Lung (tissue), 12 donors: Measurements from ENCODE around the gene VOPP1. TPM values are rescaled to one million over a fixed set of nuclear protein-coding genes. Genes with fewer than 3 reads are reported as not detected.

ENCODE experiments used
- ATAC-seq: fragments of 200-7000 bp; cut with Tn5 transposase; one replicate; pipeline ENCODE4 v1.9.1; 2020; ENCODE audit warnings: moderate number of reproducible peaks; ENCODE audit not compliant: insufficient read depth, low FRiP score
- DNase-seq, 3 donors: peaks; one replicate each; pipeline ENCODE4 v3.0.0-alpha.2; 2013 to 2017
- H3K27ac ChIP-seq, 2 donors: one replicate each; pipeline ENCODE4 v1.5.1; 2013; ENCODE audit warnings: mild to moderate bottlenecking in 2 of 2, moderate library complexity in 2 of 2, control low read depth in 1 of 2, inconsistent platforms in 1 of 2, low read depth in 1 of 2, low read length in 1 of 2
- H3K27me3 ChIP-seq, 3 donors: one replicate each; pipeline ENCODE4 v1.5.1; 2013; ENCODE audit warnings: low read length in 2 of 3; ENCODE audit not compliant: control insufficient read depth in 3 of 3, insufficient read depth in 3 of 3
- H3K36me3 ChIP-seq, 4 donors: one replicate each; pipeline ENCODE4 v1.5.1; 2013; ENCODE audit warnings: low read length in 4 of 4, mild to moderate bottlenecking in 1 of 4, moderate library complexity in 1 of 4; ENCODE audit not compliant: control insufficient read depth in 4 of 4, insufficient read depth in 4 of 4
- H3K4me1 ChIP-seq, 5 donors: one replicate each; pipeline ENCODE4 v1.5.1; 2013; ENCODE audit warnings: low read length in 5 of 5, mild to moderate bottlenecking in 2 of 5, moderate library complexity in 1 of 5; ENCODE audit not compliant: control insufficient read depth in 5 of 5, insufficient read depth in 5 of 5
- H3K4me3 ChIP-seq: one replicate; pipeline ENCODE4 v1.5.1; 2013; ENCODE audit warnings: mild to moderate bottlenecking, control low read depth, moderate library complexity
- H3K9ac ChIP-seq, 2 donors: one replicate each; pipeline ENCODE4 v1.5.1; 2013; ENCODE audit warnings: low read length in 2 of 2, control low read depth in 1 of 2; ENCODE audit not compliant: insufficient read depth in 1 of 2
- H3K9me3 ChIP-seq, 4 donors: one replicate each; pipeline ENCODE4 v1.5.1; 2013; ENCODE audit warnings: low read length in 3 of 4, mild to moderate bottlenecking in 1 of 4, moderate library complexity in 1 of 4; ENCODE audit not compliant: control insufficient read depth in 4 of 4, insufficient read depth in 3 of 4
- WGBS, 2 donors: extraction: QIAGEN DNeasy Blood & Tissue Kit; methylation state at CpG; one replicate each; pipeline ENCODE4 v1.1.7; 2013; 5-methylcytosine and 5-hydroxymethylcytosine counted together
- polyA plus RNA-seq, 2 donors: library from polyadenylated mRNA; stranded (reverse); fragments of 200-250 nt; gene quantifications; one replicate each; pipeline ENCODE4 v1.2.1, GENCODE V29; 2013
- total RNA-seq, 2 donors: library from RNA; depleted of rRNA in 1 of 2; stranded (reverse); fragments of >200 nt in 1 of 2; gene quantifications; one replicate each; pipeline ENCODE4 v1.2.1, GENCODE V29; 2014 to 2021
- TF ChIP-seq, protein P1 (sequence below): IDR thresholded peaks from 2 replicates; pipeline ENCODE4 v1.5.1; 2012; ENCODE audit warnings: mild to moderate bottlenecking; ENCODE audit errors: control extremely low read depth, extremely low read depth
- donor health status: control.
- donor health status: control.
- donor health status: Bipolar disorder and iron deficiency.
- donor health status: healthy.
- donor health status: DM: yes; HTN: yes; CAD: no.

Gene VOPP1
- total and polyA plus RNA-seq, 4 donors, result 25.8 to 64.0 (median 38.0) TPM

- DNase-seq, result peak; percentile 36 to 68 (median 43)
- no peaks in the 10 kb centered on the region for H3K36me3 ChIP-seq
- TF ChIP-seq, protein P1, sequence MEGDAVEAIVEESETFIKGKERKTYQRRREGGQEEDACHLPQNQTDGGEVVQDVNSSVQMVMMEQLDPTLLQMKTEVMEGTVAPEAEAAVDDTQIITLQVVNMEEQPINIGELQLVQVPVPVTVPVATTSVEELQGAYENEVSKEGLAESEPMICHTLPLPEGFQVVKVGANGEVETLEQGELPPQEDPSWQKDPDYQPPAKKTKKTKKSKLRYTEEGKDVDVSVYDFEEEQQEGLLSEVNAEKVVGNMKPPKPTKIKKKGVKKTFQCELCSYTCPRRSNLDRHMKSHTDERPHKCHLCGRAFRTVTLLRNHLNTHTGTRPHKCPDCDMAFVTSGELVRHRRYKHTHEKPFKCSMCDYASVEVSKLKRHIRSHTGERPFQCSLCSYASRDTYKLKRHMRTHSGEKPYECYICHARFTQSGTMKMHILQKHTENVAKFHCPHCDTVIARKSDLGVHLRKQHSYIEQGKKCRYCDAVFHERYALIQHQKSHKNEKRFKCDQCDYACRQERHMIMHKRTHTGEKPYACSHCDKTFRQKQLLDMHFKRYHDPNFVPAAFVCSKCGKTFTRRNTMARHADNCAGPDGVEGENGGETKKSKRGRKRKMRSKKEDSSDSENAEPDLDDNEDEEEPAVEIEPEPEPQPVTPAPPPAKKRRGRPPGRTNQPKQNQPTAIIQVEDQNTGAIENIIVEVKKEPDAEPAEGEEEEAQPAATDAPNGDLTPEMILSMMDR, result no peak
- no peaks in the 10 kb centered on the region for H3K27me3 ChIP-seq
- no peak overlapping the region for H3K9ac ChIP-seq
- H3K9me3 ChIP-seq, result peaks cover 0 to 2% (median 0%) of the 10 kb centered on the region in 4 donors
- peaks cover 0 to 26% (median 15%) of the 10 kb centered on the region in 5 donors for H3K4me1 ChIP-seq
- no peak overlapping the region for H3K4me3 ChIP-seq
- ATAC-seq, result no peak
- WGBS, 2 donors, result 36 to 51% methylated on average over 13 of the region's 13 CpGs
- H3K27ac ChIP-seq, result peak overlapping the region in 1 of 2 donors; percentile 55
These were observed 19.8 kb downstream of the VOPP1 start for GRCh38 chr7:55552320-55553023.

GRCh38 chr7:55550841-55551537 is 21.3 kb downstream of the VOPP1 start:
- Histone ChIP-seq H3K9me3 (peaks cover 0 to 2% (median 0%) of the 10 kb centered on the region in 4 donors), H3K4me1 (peaks cover 0 to 26% (median 21%) of the 10 kb centered on the region in 5 donors), H3K36me3 (no peaks in the 10 kb centered on the region), H3K4me3 (no peak overlapping the region), H3K9ac (no peak overlapping the region), H3K27ac (no peak overlapping the region), H3K27me3 (no peaks in the 10 kb centered on the region)
- 84 to 89% methylated on average over 11 of the region's 11 CpGs for WGBS, 2 donors
- DNase-seq (no peak), ATAC-seq (no peak)
- TF ChIP-seq, protein P1, result no peak

DNA sequence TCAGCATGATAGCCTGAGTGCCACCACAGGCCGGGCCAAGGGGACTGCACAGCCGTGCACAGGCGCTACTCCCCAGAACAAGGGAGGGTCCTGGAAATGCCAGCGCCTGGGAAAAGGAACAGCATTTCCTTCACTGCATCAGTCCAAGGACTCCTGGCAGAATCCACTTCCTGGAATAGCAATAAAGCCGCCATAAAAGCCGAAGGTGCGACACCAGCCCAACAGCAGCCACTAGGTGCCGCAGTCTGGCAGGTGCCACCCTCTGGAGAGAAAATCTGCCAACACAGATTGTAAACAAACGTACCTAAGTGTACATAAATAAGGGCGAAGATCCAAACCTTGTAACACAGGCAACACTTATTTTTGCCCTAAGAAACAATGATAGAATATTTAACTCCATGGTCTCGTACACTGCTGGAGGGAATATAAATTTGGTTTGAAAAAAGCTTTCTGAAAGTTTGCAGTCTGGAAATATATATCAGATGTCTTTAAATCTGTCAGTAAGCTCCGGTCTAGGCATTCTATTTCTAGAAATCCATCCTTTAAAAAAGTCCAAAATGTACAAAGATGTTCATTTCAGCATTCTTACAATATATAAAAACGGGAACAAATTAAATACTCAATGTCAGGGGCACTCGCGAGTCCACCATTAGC is 22.2 kb downstream of the VOPP1 start:
- Histone ChIP-seq H3K36me3 (no peaks in the 10 kb centered on the region), H3K27me3 (no peaks in the 10 kb centered on the region), H3K4me1 (peaks cover 0 to 26% (median 21%) of the 10 kb centered on the region in 5 donors), H3K9me3 (peaks cover 0 to 2% (median 0%) of the 10 kb centered on the region in 4 donors), H3K27ac (no peak overlapping the region), H3K4me3 (no peak overlapping the region), H3K9ac (no peak overlapping the region)
- no peak for DNase-seq
- WGBS, 2 donors, result 80 to 85% methylated on average over 15 of the region's 15 CpGs
- no peak for ATAC-seq
- TF ChIP-seq, protein P1, result no peak
